Astrocyte (in vitro differentiated cells and primary cell): ENCODE data around the gene B3GNT5. TPM values are rescaled to one million over a fixed set of nuclear protein-coding genes. Genes with fewer than 3 reads are reported as not detected.

ENCODE experiments used
- DNase-seq: peaks from one replicate; pipeline ENCODE4 v3.0.0-alpha.2; 2010; ENCODE audit warnings: low read depth
- FAIRE-seq: peaks from 2 replicates; lab custom pipeline; 2011; peaks lifted over from hg19 to GRCh38; lab: Jason Lieb, UNC
- H2AFZ ChIP-seq: 2 replicates; pipeline ENCODE4 v1.6.0; 2012; ENCODE audit warnings: low read depth, low read length, inconsistent platforms
- H3K27ac ChIP-seq: 2 replicates; pipeline ENCODE4 v1.5.1; 2011; ENCODE audit warnings: low read depth, low read length, inconsistent platforms
- H3K27me3 ChIP-seq: 2 replicates; pipeline ENCODE4 v1.6.0; 2011; ENCODE audit warnings: low read length, inconsistent platforms; ENCODE audit not compliant: insufficient read depth
- H3K36me3 ChIP-seq: 2 replicates; pipeline ENCODE4 v1.5.1; 2011; ENCODE audit warnings: low read length, inconsistent platforms; ENCODE audit not compliant: insufficient read depth
- H3K4me1 ChIP-seq: 2 replicates; pipeline ENCODE4 v1.5.1; 2011; ENCODE audit warnings: low read length, inconsistent platforms; ENCODE audit not compliant: insufficient read depth
- H3K4me2 ChIP-seq: 2 replicates; pipeline ENCODE4 v1.6.0; 2012; ENCODE audit warnings: low read length, inconsistent platforms
- H3K4me3 ChIP-seq: 2 replicates; pipeline ENCODE4 v1.5.1; 2011; ENCODE audit warnings: low read depth, mild to moderate bottlenecking, low read length, inconsistent platforms; ENCODE audit not compliant: insufficient read depth
- H3K79me2 ChIP-seq: 2 replicates; pipeline ENCODE4 v1.6.0; 2012; ENCODE audit warnings: mild to moderate bottlenecking, low read length, inconsistent platforms; ENCODE audit not compliant: insufficient read depth
- H3K9ac ChIP-seq: 2 replicates; pipeline ENCODE4 v1.6.0; 2012; ENCODE audit warnings: mild to moderate bottlenecking, low read length, inconsistent platforms
- H3K9me3 ChIP-seq: 2 replicates; pipeline ENCODE4 v1.5.1; 2012; ENCODE audit warnings: low read depth, mild to moderate bottlenecking, low read length, inconsistent platforms; ENCODE audit not compliant: insufficient read depth
- H4K20me1 ChIP-seq: 2 replicates; pipeline ENCODE4 v1.6.0; 2012; ENCODE audit warnings: low read length, inconsistent platforms; ENCODE audit not compliant: insufficient read depth
- H3K27ac Mint-ChIP-seq: one replicate; pipeline ENCODE4 v1.8.0; 2021; ENCODE audit warnings: mild to moderate bottlenecking, mixed read lengths; ENCODE audit not compliant: unreplicated experiment
- H3K27me3 Mint-ChIP-seq: one replicate; pipeline ENCODE4 v1.8.0; 2021; ENCODE audit warnings: low read depth, mixed read lengths; ENCODE audit not compliant: unreplicated experiment
- H3K36me3 Mint-ChIP-seq: one replicate; pipeline ENCODE4 v1.8.0; 2021; ENCODE audit warnings: low read depth, mixed read lengths; ENCODE audit not compliant: unreplicated experiment
- H3K4me1 Mint-ChIP-seq: one replicate; pipeline ENCODE4 v1.8.0; 2021; ENCODE audit warnings: low read depth, mixed read lengths; ENCODE audit not compliant: unreplicated experiment
- H3K4me3 Mint-ChIP-seq: one replicate; pipeline ENCODE4 v1.8.0; 2021; ENCODE audit warnings: mild to moderate bottlenecking, moderate library complexity, mixed read lengths; ENCODE audit not compliant: unreplicated experiment
- H3K9me3 Mint-ChIP-seq: one replicate; pipeline ENCODE4 v1.8.0; 2021; ENCODE audit warnings: mild to moderate bottlenecking, mixed read lengths; ENCODE audit not compliant: unreplicated experiment
- CTCF ChIP-seq: IDR thresholded peaks from 2 replicates; pipeline ENCODE4 v1.5.1; 2011; ENCODE audit warnings: low read depth, mild to moderate bottlenecking, inconsistent platforms, low read length, moderate library complexity; ENCODE audit not compliant: insufficient read depth
- EZH2 ChIP-seq: IDR thresholded peaks from 2 replicates; pipeline ENCODE4 v1.6.1; 2012; ENCODE audit warnings: mild to moderate bottlenecking, low read length, inconsistent platforms; ENCODE audit not compliant: insufficient read depth
- total RNA-seq: library from RNA; stranded (reverse); gene quantifications from 2 replicates; pipeline ENCODE4 v1.2.1, GENCODE V29; 2021

The B3GNT5 gene
- total RNA-seq, 1 donor from 2014 or later, result 15.8 TPM

GRCh38 chr3:183247011-183247589 is 6.0 kb upstream of the B3GNT5 start:
- no peak overlapping the region for H3K4me2 ChIP-seq
- TF ChIP-seq CTCF, result no peak
- no peaks in the 10 kb centered on the region for H3K79me2 ChIP-seq
- H3K9me3 ChIP-seq, result peaks cover 8% of the 10 kb centered on the region
- H3K9me3 Mint-ChIP-seq, result peaks cover 12% of the 10 kb centered on the region
- FAIRE-seq (no peak), DNase-seq (peak; percentile 17)
- no peaks in the 10 kb centered on the region for H3K27me3 ChIP-seq
- H3K36me3 ChIP-seq, result no peaks in the 10 kb centered on the region
- no peaks in the 10 kb centered on the region for H4K20me1 ChIP-seq
- H3K36me3 Mint-ChIP-seq, result peaks cover 2% of the 10 kb centered on the region
- H3K27ac ChIP-seq, result no peak overlapping the region
- no peaks in the 10 kb centered on the region for H3K4me1 ChIP-seq
- peaks cover 3% of the 10 kb centered on the region for H3K27me3 Mint-ChIP-seq
- H3K4me3 Mint-ChIP-seq, result no peak overlapping the region
- H3K4me1 Mint-ChIP-seq, result peaks cover 14% of the 10 kb centered on the region
- H3K4me3 ChIP-seq, result no peak overlapping the region
- no peak overlapping the region for H3K9ac ChIP-seq
- no peak overlapping the region for H3K27ac Mint-ChIP-seq
- H2AFZ ChIP-seq, result no peak overlapping the region

GRCh38 chr3:183249006-183249718 is 3.9 kb upstream of the B3GNT5 start:
- Histone ChIP-seq H3K4me2 (no peak overlapping the region), H3K79me2 (no peaks in the 10 kb centered on the region), H3K27ac (no peak overlapping the region), H3K4me3 (no peak overlapping the region), H3K9ac (no peak overlapping the region), H3K36me3 (no peaks in the 10 kb centered on the region), H2AFZ (no peak overlapping the region), H3K9me3 (no peaks in the 10 kb centered on the region), H4K20me1 (no peaks in the 10 kb centered on the region), H3K4me1 (peaks cover 2% of the 10 kb centered on the region), H3K27me3 (no peaks in the 10 kb centered on the region)
- no peak overlapping the region for H3K4me3 Mint-ChIP-seq
- no peak overlapping the region for H3K27ac Mint-ChIP-seq
- TF ChIP-seq CTCF (no peak), EZH2 (no peak)
- peaks cover 8% of the 10 kb centered on the region for H3K27me3 Mint-ChIP-seq
- FAIRE-seq, result no peak
- H3K9me3 Mint-ChIP-seq, result no peaks in the 10 kb centered on the region
- peaks cover 14% of the 10 kb centered on the region for H3K4me1 Mint-ChIP-seq
- H3K36me3 Mint-ChIP-seq, result no peaks in the 10 kb centered on the region
- no peak for DNase-seq

- no peak overlapping the region for H3K9ac ChIP-seq
- peaks cover 17% of the 10 kb centered on the region for H3K79me2 ChIP-seq
- no peaks in the 10 kb centered on the region for H3K9me3 ChIP-seq
- Mint-ChIP-seq H3K36me3 (no peaks in the 10 kb centered on the region), H3K27me3 (peaks cover 8% of the 10 kb centered on the region), H3K9me3 (no peaks in the 10 kb centered on the region), H3K4me1 (peaks cover 9% of the 10 kb centered on the region), H3K4me3 (peak overlapping the region; percentile 83), H3K27ac (no peak overlapping the region)
- H3K4me1 ChIP-seq, result peaks cover 6% of the 10 kb centered on the region
- no peak overlapping the region for H3K4me3 ChIP-seq
- no peak overlapping the region for H2AFZ ChIP-seq
- no peak for FAIRE-seq
- no peaks in the 10 kb centered on the region for H3K36me3 ChIP-seq
- no peak overlapping the region for H3K27ac ChIP-seq
- TF ChIP-seq CTCF, result no peak
- no peak for TF ChIP-seq EZH2
- peak overlapping the region; percentile 85 for H3K4me2 ChIP-seq
- no peaks in the 10 kb centered on the region for H4K20me1 ChIP-seq
- DNase-seq, result no peak
- no peaks in the 10 kb centered on the region for H3K27me3 ChIP-seq
Observed at GRCh38 chr3:183252118-183252782, 803 bp upstream of the B3GNT5 start.
